Pons (tissue), 1 donor: ENCODE data around the gene NFKBIZ.

Experiments used
- DNase-seq: peaks from one replicate; pipeline ENCODE4 v3.0.0-alpha.2; 2016; ENCODE audit warnings: low spot score

Gene NFKBIZ

GRCh38 chr3:101825904-101826445 lies 23.3 kb upstream of the NFKBIZ start:
- DNase-seq, result no peak

- DNase-seq, result peak; percentile 87
These were observed 21.8 kb upstream of the NFKBIZ start for GRCh38 chr3:101827211-101828174.

GRCh38 chr3:101828276-101828675 lies 21.0 kb upstream of the NFKBIZ start:
- peak; percentile 24 for DNase-seq

GRCh38 chr3:101828691-101829436 lies 20.4 kb upstream of the NFKBIZ start:
- DNase-seq, result peak; percentile 66

GRCh38 chr3:101829437-101829830 lies 19.9 kb upstream of the NFKBIZ start:
- no peak for DNase-seq

- DNase-seq, result no peak
These were observed 19.4 kb upstream of the NFKBIZ start for GRCh38 chr3:101829874-101830273.

- no peak for DNase-seq
These were observed 15.8 kb upstream of the NFKBIZ start for GRCh38 chr3:101833446-101833974.

GRCh38 chr3:101835676-101836075 lies 13.6 kb upstream of the NFKBIZ start:
- no peak for DNase-seq

GRCh38 chr3:101836160-101836559 lies 13.2 kb upstream of the NFKBIZ start:
- no peak for DNase-seq

- peak; percentile 58 for DNase-seq
These were observed 12.4 kb upstream of the NFKBIZ start for GRCh38 chr3:101836652-101837598.

- no peak for DNase-seq
These were observed 10.6 kb upstream of the NFKBIZ start for GRCh38 chr3:101838691-101839090.

- no peak for DNase-seq
These were observed 9.2 kb upstream of the NFKBIZ start for GRCh38 chr3:101840066-101840465.

GRCh38 chr3:101842245-101842934 lies 6.9 kb upstream of the NFKBIZ start:
- no peak for DNase-seq

- no peak for DNase-seq
These were observed 6.4 kb upstream of the NFKBIZ start for GRCh38 chr3:101842935-101843330.

- no peak for DNase-seq
These were observed 3.9 kb upstream of the NFKBIZ start for GRCh38 chr3:101845425-101845824.

GRCh38 chr3:101846709-101847108 lies 2.6 kb upstream of the NFKBIZ start:
- no peak for DNase-seq

GRCh38 chr3:101847328-101847727 lies 2.0 kb upstream of the NFKBIZ start:
- no peak for DNase-seq

GRCh38 chr3:101848326-101848725 lies 988 bp upstream of the NFKBIZ start:
- peak; percentile 22 for DNase-seq

GRCh38 chr3:101849714-101850245 lies 466 bp downstream of the NFKBIZ start:
- DNase-seq, result peak; percentile 21
